ENCODE results near the gene MMAB. TPM values are rescaled to one million over a fixed set of nuclear protein-coding genes. Genes with fewer than 3 reads are reported as not detected.

Gene MMAB
- total and polyA plus RNA-seq, 2 donors (not counting 3 experiments of a cell fraction or from before 2014, with no cell fraction given) = 39.1 to 46.0 TPM

DNA sequence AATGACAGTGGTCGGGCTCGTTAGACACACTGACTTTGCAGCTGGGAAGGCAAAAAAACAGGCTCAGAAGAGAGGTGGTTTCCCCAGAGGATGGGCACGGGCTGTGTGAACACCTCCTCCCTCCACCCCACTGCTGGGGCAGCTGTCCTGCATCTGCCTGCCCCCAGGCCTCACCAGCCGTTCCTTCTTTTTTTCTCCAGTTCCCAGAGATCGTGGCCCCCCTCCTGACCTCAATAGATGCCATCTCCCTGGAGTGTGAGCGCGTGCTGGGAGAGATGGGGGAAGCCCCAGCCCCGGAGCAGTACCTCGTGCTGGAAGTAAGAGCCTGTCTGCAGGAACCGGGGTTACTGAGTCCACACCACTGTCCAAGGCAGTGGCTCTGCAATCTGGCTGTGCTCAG lies 17.7 kb upstream of the MMAB start:
- DNase-seq (ENCODE audit: low read depth, low spot score) = no peak
- ChIA-PET POLR2A (no interaction called here), CTCF (no interaction called here)
- H3K36me3 ChIP-seq (ENCODE audit: control insufficient read depth in 2 of 2, extremely low read depth in 1 of 2, insufficient read depth in 2 of 2, low read length in 2 of 2) = peaks cover 0 to 4% of the 10 kb centered on the region in 2 experiments
- FAIRE-seq = no peak
- no peak overlapping the region for H3K4me3 ChIP-seq (replicated peaks in 1 of 3; ENCODE audit: insufficient read depth in 1 of 3, low read depth in 1 of 3, low read length in 3 of 3)
- H3K27me3 ChIP-seq (ENCODE audit: control insufficient read depth in 2 of 2, insufficient read depth in 2 of 2, low read length in 2 of 2) = no peaks in the 10 kb centered on the region
- TF ChIP-seq, protein P1, sequence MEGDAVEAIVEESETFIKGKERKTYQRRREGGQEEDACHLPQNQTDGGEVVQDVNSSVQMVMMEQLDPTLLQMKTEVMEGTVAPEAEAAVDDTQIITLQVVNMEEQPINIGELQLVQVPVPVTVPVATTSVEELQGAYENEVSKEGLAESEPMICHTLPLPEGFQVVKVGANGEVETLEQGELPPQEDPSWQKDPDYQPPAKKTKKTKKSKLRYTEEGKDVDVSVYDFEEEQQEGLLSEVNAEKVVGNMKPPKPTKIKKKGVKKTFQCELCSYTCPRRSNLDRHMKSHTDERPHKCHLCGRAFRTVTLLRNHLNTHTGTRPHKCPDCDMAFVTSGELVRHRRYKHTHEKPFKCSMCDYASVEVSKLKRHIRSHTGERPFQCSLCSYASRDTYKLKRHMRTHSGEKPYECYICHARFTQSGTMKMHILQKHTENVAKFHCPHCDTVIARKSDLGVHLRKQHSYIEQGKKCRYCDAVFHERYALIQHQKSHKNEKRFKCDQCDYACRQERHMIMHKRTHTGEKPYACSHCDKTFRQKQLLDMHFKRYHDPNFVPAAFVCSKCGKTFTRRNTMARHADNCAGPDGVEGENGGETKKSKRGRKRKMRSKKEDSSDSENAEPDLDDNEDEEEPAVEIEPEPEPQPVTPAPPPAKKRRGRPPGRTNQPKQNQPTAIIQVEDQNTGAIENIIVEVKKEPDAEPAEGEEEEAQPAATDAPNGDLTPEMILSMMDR (IDR thresholded peaks at IDR 0.05; ENCODE audit: extremely low read depth in 1 of 2, insufficient read depth in 1 of 2, low read depth in 1 of 2, low read length in 2 of 2) = no peak
- H3K9me1 ChIP-seq (replicated peaks; ENCODE audit: control insufficient read depth, extremely low read depth, insufficient read depth, low read length) = no peaks in the 10 kb centered on the region
- no peak overlapping the region for H3K4me2 ChIP-seq (ENCODE audit: insufficient read depth, low read length)
- H3K4me1 ChIP-seq (ENCODE audit: control insufficient read depth, extremely low read depth, insufficient read depth, low read length) = no peaks in the 10 kb centered on the region
- no peak overlapping the region for H3K9ac ChIP-seq (replicated peaks; ENCODE audit: extremely low read depth, insufficient read depth, low read length)
- no TSS peak for BruUV-seq (replicated peaks)
- no peak overlapping the region for H3K27ac ChIP-seq (ENCODE audit: insufficient read depth, low read depth, low read length)
- H4K20me1 ChIP-seq (replicated peaks; ENCODE audit: control insufficient read depth, extremely low read depth, insufficient read depth, low read length) = no peaks in the 10 kb centered on the region
- H3K9me3 ChIP-seq (replicated peaks; ENCODE audit: control insufficient read depth, insufficient read depth, low read length) = no peaks in the 10 kb centered on the region
- intact Hi-C loops (cut with micrococcal nuclease) (no loop called here), dilution Hi-C loops (cut with MboI; ENCODE audit: extremely low pct_ligation_motif_present, low sequenced_read_pairs) (no loop called here)
- no peak overlapping the region for H2AFZ ChIP-seq (ENCODE audit: low read depth, low read length)
- H3K79me2 ChIP-seq (ENCODE audit: control insufficient read depth, insufficient read depth, low read length) = no peaks in the 10 kb centered on the region

DNA sequence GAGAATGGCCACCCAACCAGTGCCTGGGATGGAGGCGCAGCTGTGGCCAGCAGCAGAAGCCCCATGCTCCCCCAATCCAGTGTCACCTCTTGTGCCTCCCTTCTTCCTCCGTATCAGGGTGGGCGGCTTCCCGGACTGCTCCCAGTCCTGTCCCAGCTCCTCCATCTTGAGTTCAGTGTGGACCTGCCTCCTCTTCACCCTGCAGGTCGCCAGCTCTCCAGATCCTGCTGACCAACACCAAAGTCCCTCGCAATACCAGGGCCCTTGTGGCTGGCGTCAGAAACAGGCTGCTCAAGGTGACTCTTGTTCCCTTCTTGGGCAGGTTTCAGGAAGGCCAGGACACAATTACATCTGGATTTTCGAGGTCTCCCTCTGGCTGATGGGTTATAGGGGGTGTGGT lies 17.3 kb upstream of the MMAB start:
- TF ChIP-seq POLR2AphosphoS5 (IDR thresholded peaks at IDR 0.05; ENCODE audit: insufficient read depth, low read depth, low read length) = no peak
- no peak for TF ChIP-seq EZH2 (IDR thresholded peaks at IDR 0.05; ENCODE audit: borderline replicate concordance, low read depth, low read length, severe bottlenecking)
- no peak for TF ChIP-seq JUN (IDR thresholded peaks at IDR 0.05; ENCODE audit: borderline replicate concordance, insufficient read depth, insufficient read length, low read depth)
- TF ChIP-seq, protein P1 (IDR thresholded peaks at IDR 0.05; ENCODE audit: extremely low read depth in 1 of 2, insufficient read depth in 1 of 2, low read depth in 1 of 2, low read length in 2 of 2) = no peak
- TF ChIP-seq, protein P2, sequence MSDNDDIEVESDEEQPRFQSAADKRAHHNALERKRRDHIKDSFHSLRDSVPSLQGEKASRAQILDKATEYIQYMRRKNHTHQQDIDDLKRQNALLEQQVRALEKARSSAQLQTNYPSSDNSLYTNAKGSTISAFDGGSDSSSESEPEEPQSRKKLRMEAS (IDR thresholded peaks at IDR 0.05; ENCODE audit: insufficient read depth, insufficient read length) = no peak
- TF ChIP-seq MYC (IDR thresholded peaks at IDR 0.05; ENCODE audit: low read depth, low read length) = no peak
- no peak for TF ChIP-seq GATA2 (IDR thresholded peaks at IDR 0.05; ENCODE audit: insufficient read depth, insufficient read length, low read depth, low read length)
- no peak for TF ChIP-seq POLR2A (IDR thresholded peaks at IDR 0.05; ENCODE audit: low read depth, low read length)
- TF ChIP-seq FOS (IDR thresholded peaks at IDR 0.05; ENCODE audit: borderline replicate concordance, insufficient read depth, low read length) = no peak
- H3K27me3 ChIP-seq (ENCODE audit: control insufficient read depth in 2 of 2, insufficient read depth in 2 of 2, low read length in 2 of 2) = no peaks in the 10 kb centered on the region
- FAIRE-seq (no peak), DNase-seq (ENCODE audit: low read depth, low spot score) (no peak)
- CTCF ChIA-PET = no interaction called here
- no peak overlapping the region for H3K27ac ChIP-seq (ENCODE audit: insufficient read depth, low read depth, low read length)
- no peak overlapping the region for H3K4me2 ChIP-seq (ENCODE audit: insufficient read depth, low read length)
- H3K79me2 ChIP-seq (ENCODE audit: control insufficient read depth, insufficient read depth, low read length) = no peaks in the 10 kb centered on the region
- POLR2A ChIA-PET = no interaction called here
- H3K4me1 ChIP-seq (ENCODE audit: control insufficient read depth, extremely low read depth, insufficient read depth, low read length) = no peaks in the 10 kb centered on the region
- no peaks in the 10 kb centered on the region for H3K9me3 ChIP-seq (replicated peaks; ENCODE audit: control insufficient read depth, insufficient read depth, low read length)
- H4K20me1 ChIP-seq (replicated peaks; ENCODE audit: control insufficient read depth, extremely low read depth, insufficient read depth, low read length) = no peaks in the 10 kb centered on the region
- H2AFZ ChIP-seq (ENCODE audit: low read depth, low read length) = no peak overlapping the region
- no peak overlapping the region for H3K4me3 ChIP-seq (replicated peaks in 1 of 3; ENCODE audit: insufficient read depth in 1 of 3, low read depth in 1 of 3, low read length in 3 of 3)
- dilution Hi-C loops (cut with MboI; ENCODE audit: extremely low pct_ligation_motif_present, low sequenced_read_pairs) (no loop called here), intact Hi-C loops (cut with micrococcal nuclease) (no loop called here)
- no peak overlapping the region for H3K9ac ChIP-seq (replicated peaks; ENCODE audit: extremely low read depth, insufficient read depth, low read length)
- BruUV-seq (replicated peaks) = no TSS peak
- H3K9me1 ChIP-seq (replicated peaks; ENCODE audit: control insufficient read depth, extremely low read depth, insufficient read depth, low read length) = no peaks in the 10 kb centered on the region
- H3K36me3 ChIP-seq (ENCODE audit: control insufficient read depth in 2 of 2, extremely low read depth in 1 of 2, insufficient read depth in 2 of 2, low read length in 2 of 2) = peaks cover 0 to 4% of the 10 kb centered on the region in 2 experiments

Data from endothelial cell of umbilical vein (primary cell).